Upper lobe of left lung (tissue), 6 donors: Measurements from ENCODE around the gene CSNK1D. TPM values are rescaled to one million over a fixed set of nuclear protein-coding genes. Genes with fewer than 3 reads are reported as not detected.

Source experiments
- ATAC-seq, 2 donors: fragments of 200-7000 bp; cut with Tn5 transposase; one replicate each; pipeline ENCODE4 v1.9.1; 2022; ENCODE audit warnings: mild to moderate bottlenecking in 2 of 2, moderate library complexity in 2 of 2; ENCODE audit not compliant: low FRiP score in 2 of 2
- DNase-seq, 2 donors: peaks; one replicate each; pipeline ENCODE4 v3.0.0-alpha.2; 2019 to 2020
- H3K27ac ChIP-seq, 4 donors: fragments of 200-600 bp; sonication (generic); one replicate each; pipeline ENCODE4 v1.5.1; 2016 to 2019
- H3K27me3 ChIP-seq, 4 donors: fragments of 200-600 bp; sonication (generic); one replicate each; pipeline ENCODE4 v1.5.1; 2017 to 2019
- H3K36me3 ChIP-seq, 4 donors: fragments of 200-600 bp; sonication (generic); one replicate each; pipeline ENCODE4 v1.5.1; 2016 to 2019
- H3K4me1 ChIP-seq, 4 donors: fragments of 200-600 bp; sonication (generic); one replicate each; pipeline ENCODE4 v1.5.1; 2018 to 2019
- H3K4me3 ChIP-seq, 4 donors: fragments of 200-600 bp; sonication (generic); one replicate each; pipeline ENCODE4 v1.5.1; 2017 to 2019; ENCODE audit warnings: mild to moderate bottlenecking in 2 of 4, moderate library complexity in 1 of 4
- H3K9me3 ChIP-seq, 4 donors: fragments of 200-600 bp; sonication (generic); one replicate each; pipeline ENCODE4 v1.5.1; 2018 to 2019
- EP300 ChIP-seq, 4 donors: sonication (generic); formaldehyde crosslinking; IDR thresholded peaks; one replicate each; pipeline ENCODE4 v1.5.1; 2017; ENCODE audit warnings: antibody characterized with exemption in 4 of 4, control low read depth in 2 of 4
- POLR2A ChIP-seq, 4 donors: fragments of 450-650 bp; IDR thresholded peaks; one replicate each; pipeline ENCODE4 v1.5.1; 2016 to 2017; ENCODE audit warnings: antibody characterized with exemption in 4 of 4, mild to moderate bottlenecking in 2 of 4
- POLR2AphosphoS5 ChIP-seq, 2 donors: sonication (generic); formaldehyde crosslinking; IDR thresholded peaks; one replicate each; pipeline ENCODE4 v1.5.1; 2017; ENCODE audit warnings: antibody characterized with exemption in 2 of 2
- WGBS, 2 donors: methylation state at CpG; one replicate each; pipeline ENCODE4 v1.1.5; 2017 to 2018; 5-methylcytosine and 5-hydroxymethylcytosine counted together
- total RNA-seq, 6 donors: library from RNA; depleted of rRNA in 4 of 6; stranded (reverse); fragments of >200 nt in 4 of 6; gene quantifications; one replicate each; pipeline versions ENCODE4 v1.1.0 to v1.2.1, GENCODE V29; 2016 to 2021
- TF ChIP-seq, protein P1 (sequence below), 6 experiments: fragments of 450-650 bp in 4 of 6; fragments of 200-600 bp in 2 of 6; sonication (generic) in 2 of 6; IDR thresholded peaks; one replicate each; pipeline ENCODE4 v1.5.1; 2016 to 2019; ENCODE audit warnings: antibody characterized with exemption in 6 of 6
- donor health status: DM: no; HTN: no; CAD: no; lungs with moderate emphysema.
- donor health status: DM: no; HTN: yes; CAD: no; lungs with severe emphysema.

Gene CSNK1D
- total RNA-seq, 6 donors from 2014 or later, result 80.6 to 228 (median 152) TPM

- 92 to 96% methylated on average over 2 to 11 of the region's 11 CpGs for WGBS, 2 donors
- TF ChIP-seq EP300 (IDR thresholded peaks at IDR 0.05) (no peak), POLR2A (IDR thresholded peaks at IDR 0.05) (no peak), POLR2AphosphoS5 (IDR thresholded peaks at IDR 0.05) (no peak)
- TF ChIP-seq, protein P1, sequence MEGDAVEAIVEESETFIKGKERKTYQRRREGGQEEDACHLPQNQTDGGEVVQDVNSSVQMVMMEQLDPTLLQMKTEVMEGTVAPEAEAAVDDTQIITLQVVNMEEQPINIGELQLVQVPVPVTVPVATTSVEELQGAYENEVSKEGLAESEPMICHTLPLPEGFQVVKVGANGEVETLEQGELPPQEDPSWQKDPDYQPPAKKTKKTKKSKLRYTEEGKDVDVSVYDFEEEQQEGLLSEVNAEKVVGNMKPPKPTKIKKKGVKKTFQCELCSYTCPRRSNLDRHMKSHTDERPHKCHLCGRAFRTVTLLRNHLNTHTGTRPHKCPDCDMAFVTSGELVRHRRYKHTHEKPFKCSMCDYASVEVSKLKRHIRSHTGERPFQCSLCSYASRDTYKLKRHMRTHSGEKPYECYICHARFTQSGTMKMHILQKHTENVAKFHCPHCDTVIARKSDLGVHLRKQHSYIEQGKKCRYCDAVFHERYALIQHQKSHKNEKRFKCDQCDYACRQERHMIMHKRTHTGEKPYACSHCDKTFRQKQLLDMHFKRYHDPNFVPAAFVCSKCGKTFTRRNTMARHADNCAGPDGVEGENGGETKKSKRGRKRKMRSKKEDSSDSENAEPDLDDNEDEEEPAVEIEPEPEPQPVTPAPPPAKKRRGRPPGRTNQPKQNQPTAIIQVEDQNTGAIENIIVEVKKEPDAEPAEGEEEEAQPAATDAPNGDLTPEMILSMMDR (IDR thresholded peaks at IDR 0.05), result no peak
- Histone ChIP-seq H3K9me3 (no peaks in the 10 kb centered on the region), H3K27me3 (no peaks in the 10 kb centered on the region), H3K36me3 (no peaks in the 10 kb centered on the region), H3K4me3 (no peak overlapping the region), H3K27ac (peak overlapping the region in 2 of 4 donors; percentile 91 to 97), H3K4me1 (peaks cover 24 to 35% (median 28%) of the 10 kb centered on the region in 4 donors)
- DNase-seq, result no peak
- ATAC-seq, result no peak
Measured at GRCh38 chr17:82219753-82220709, 53.5 kb downstream of the CSNK1D start.

DNA sequence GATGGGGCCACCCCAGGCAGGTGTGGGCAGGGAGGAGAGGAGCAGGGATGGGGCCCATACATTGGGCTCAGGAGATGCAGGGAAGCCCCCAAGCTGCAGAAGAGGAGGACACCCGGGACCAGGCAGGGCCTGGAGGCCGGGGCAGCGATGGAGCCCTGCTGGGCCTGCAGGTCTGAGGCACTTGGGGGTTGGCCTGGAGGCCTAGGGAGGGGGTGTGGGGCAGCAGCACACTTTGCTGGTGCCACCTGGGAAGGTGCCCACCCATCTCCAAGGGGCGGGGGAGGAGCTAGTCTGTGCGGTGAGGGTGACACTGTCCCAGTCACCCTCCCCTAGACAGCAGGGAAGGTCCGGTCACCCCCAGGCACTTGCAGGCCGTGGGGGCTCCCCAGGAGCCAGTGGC, 54.4 kb downstream of the CSNK1D start:
- WGBS, 2 donors, result 95% methylated on average over 3 to 5 of the region's 7 CpGs

DNA sequence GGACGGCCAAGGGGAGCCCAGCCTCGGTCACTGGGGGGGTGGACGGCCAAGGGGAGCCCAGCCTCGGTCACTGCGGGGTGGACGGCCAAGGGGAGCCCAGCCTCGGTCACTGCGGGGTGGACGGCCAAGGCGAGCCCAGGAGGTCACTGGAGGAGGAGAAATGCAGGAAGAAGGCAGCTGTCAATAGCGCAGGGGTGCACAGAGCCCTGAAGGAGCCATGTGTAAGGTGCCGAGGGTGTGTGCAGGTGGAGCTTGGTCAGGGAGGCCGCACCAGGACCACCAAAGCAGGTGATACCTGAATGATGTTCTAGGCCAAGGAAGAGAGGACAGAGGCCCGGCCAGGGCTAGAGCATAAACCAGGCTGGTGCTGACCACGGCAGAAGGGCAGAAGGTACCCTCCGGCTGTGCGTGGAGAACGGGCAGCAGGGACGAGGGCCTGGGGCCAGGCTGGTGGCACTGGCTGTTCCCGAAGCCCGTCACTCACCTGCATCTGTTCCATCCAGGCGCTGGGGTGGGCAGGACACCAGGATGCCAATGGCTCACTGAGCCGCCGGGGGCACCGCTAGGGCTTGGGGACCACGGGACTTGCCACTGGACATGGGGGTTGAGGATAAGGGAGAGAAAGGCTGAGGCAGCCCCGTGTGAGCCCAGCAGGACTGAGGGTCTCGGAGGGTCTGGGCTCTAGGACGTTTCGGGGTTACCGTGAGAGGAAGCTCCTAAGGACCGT, 55.0 kb downstream of the CSNK1D start:
- ATAC-seq (no peak), DNase-seq (peak in 1 of 2 donors; percentile 79)
- Histone ChIP-seq H3K9me3 (no peaks in the 10 kb centered on the region), H3K36me3 (no peaks in the 10 kb centered on the region), H3K27ac (peak overlapping the region; percentile 91 to 97 (median 92)), H3K4me1 (peaks cover 34 to 40% (median 37%) of the 10 kb centered on the region in 4 donors), H3K27me3 (no peaks in the 10 kb centered on the region), H3K4me3 (peak overlapping the region in 1 of 4 donors; percentile 8)
- TF ChIP-seq, protein P1 (IDR thresholded peaks at IDR 0.05), result no peak
- TF ChIP-seq POLR2A (IDR thresholded peaks at IDR 0.05) (no peak), POLR2AphosphoS5 (IDR thresholded peaks at IDR 0.05) (no peak), EP300 (IDR thresholded peaks at IDR 0.05) (no peak)
- WGBS, 2 donors, result 89 to 94% methylated on average over 22 to 29 of the region's 32 CpGs

More for the DNA sequence above, 54.4 kb downstream of the CSNK1D start:
- Histone ChIP-seq H3K27me3 (no peaks in the 10 kb centered on the region), H3K9me3 (no peaks in the 10 kb centered on the region), H3K27ac (peak overlapping the region in 2 of 4 donors; percentile 91 to 97), H3K4me1 (peaks cover 29 to 37% (median 32%) of the 10 kb centered on the region in 4 donors), H3K4me3 (no peak overlapping the region), H3K36me3 (no peaks in the 10 kb centered on the region)
- no peak for TF ChIP-seq EP300 (IDR thresholded peaks at IDR 0.05)
- no peak for TF ChIP-seq POLR2A (IDR thresholded peaks at IDR 0.05)
- TF ChIP-seq, protein P1 (IDR thresholded peaks at IDR 0.05), result no peak
- no peak for TF ChIP-seq POLR2AphosphoS5 (IDR thresholded peaks at IDR 0.05)
- DNase-seq (no peak), ATAC-seq (no peak)

GRCh38 chr17:82217530-82218204, 55.8 kb downstream of the CSNK1D start:
- peak; percentile 58 to 65 for ATAC-seq
- WGBS, 2 donors, result 60 to 90% methylated on average over 9 to 15 of the region's 21 CpGs
- TF ChIP-seq POLR2A (IDR thresholded peaks at IDR 0.05), result peak in 1 of 4 donors; percentile 51
- peak; percentile 80 to 81 for TF ChIP-seq POLR2AphosphoS5 (IDR thresholded peaks at IDR 0.05)
- peak in 1 of 4 donors; percentile 35 for TF ChIP-seq EP300 (IDR thresholded peaks at IDR 0.05)
- TF ChIP-seq, protein P1 (IDR thresholded peaks at IDR 0.05), result no peak
- Histone ChIP-seq H3K9me3 (no peaks in the 10 kb centered on the region), H3K4me1 (peaks cover 38 to 45% (median 39%) of the 10 kb centered on the region in 4 donors), H3K36me3 (no peaks in the 10 kb centered on the region), H3K4me3 (peak overlapping the region in 1 of 4 donors; percentile 15), H3K27me3 (no peaks in the 10 kb centered on the region), H3K27ac (peak overlapping the region; percentile 91 to 97 (median 92))
- DNase-seq, result peak; percentile 88 to 90
